GM13977 (cell line): ENCODE data around the gene CPLX3.
"Not testable (repeated sequence)": the region's sequence is repeated elsewhere in the genome, so short reads cannot be mapped to it uniquely, and the experiment has no call there.

Experiments
- DNase-seq: peaks from one replicate; pipeline ENCODE4 v3.0.0; 2012; ENCODE audit warnings: low spot score
- CTCF ChIP-seq: IDR thresholded peaks from 2 replicates; pipeline ENCODE4 v1.5.1; 2012; ENCODE audit warnings: mild to moderate bottlenecking, control low read depth; ENCODE audit not compliant: insufficient read depth; ENCODE audit errors: extremely low read depth, missing control alignments
- in situ Hi-C: fragments of 300-500 bp; cut with MboI; formaldehyde crosslinking; loops from one replicate; pipeline ENCODE4 v1.12.0; 2022; ENCODE audit warnings: low sequenced_read_pairs, low pct_unique_long_range_greater_than_20kb, mixed read lengths, inconsistent platforms; ENCODE audit not compliant: unreplicated experiment

CPLX3 gene

DNA sequence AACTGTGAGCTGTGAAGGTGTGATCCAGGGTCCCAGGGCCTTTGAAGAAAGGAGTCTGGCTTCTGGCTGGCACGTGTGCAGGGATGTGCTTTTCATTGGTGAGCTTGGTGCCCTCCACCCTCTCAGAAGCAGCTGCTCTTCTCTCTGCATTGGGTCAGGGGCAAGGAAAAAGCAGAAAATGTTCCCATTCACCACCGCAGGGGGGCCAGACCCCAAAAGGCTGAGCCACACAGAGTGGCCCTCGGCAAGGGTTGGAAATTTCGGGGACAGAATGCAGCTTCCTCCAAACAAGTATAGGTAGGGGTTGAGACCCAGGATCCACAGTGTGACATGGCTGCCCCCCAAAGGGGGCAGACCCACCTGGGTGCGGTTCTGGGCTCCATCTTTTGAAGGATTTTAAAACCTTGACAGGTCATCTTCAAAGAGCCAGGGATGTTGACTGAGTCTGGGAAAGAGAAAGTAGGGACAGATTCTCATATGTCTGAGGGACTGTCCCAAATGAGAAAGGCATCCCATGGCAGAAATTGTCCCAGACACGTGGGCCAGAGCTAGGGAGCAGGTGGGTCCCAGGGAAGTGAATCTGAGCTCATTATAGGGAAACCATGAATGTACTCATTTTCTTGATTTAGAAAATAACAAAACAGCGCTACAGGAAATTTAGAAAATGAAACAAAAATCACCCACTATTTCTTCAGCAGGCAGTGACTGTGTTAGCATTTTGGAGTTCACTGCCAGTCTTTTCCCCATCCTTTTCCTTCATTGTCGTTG lies 41.8 kb upstream of the CPLX3 start:
- DNase-seq: no peak
- in situ Hi-C loops: no loop called here
- TF ChIP-seq CTCF: peak; percentile 16

GRCh38 chr15:74785194-74786032 lies 41.0 kb upstream of the CPLX3 start:
- in situ Hi-C loops: no loop called here
- DNase-seq: peak; percentile 74
- TF ChIP-seq CTCF: no peak

DNA sequence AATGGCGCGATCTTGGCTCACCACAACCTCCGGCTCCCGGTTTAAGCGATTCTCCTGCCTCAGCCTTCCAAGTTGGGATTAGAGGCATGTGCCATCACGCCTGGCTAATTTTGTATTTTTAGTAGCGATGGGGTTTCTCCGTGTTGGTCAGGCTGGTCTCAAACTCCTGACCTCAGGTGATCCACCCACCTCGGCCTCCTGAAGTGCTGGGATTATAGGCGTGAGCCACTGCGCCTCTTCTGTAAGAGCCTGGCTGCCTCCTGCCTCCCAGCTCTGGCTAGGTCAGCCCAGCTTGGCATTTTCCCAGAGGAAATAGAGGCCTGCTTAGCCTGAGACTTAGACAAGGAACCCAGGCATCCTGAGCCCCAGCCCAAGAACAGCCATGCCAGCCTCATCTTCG lies 40.3 kb upstream of the CPLX3 start:
- in situ Hi-C loops: not testable (repeated sequence)

GRCh38 chr15:74786551-74787165 lies 39.8 kb upstream of the CPLX3 start:
- DNase-seq: no peak
- in situ Hi-C loops: no loop called here
- no peak for TF ChIP-seq CTCF

More for the DNA sequence above, 40.3 kb upstream of the CPLX3 start:
- DNase-seq: not testable (repeated sequence)

- peak; percentile 77 for TF ChIP-seq CTCF
- in situ Hi-C loops: no loop called here
- peak; percentile 82 for DNase-seq
Observed at GRCh38 chr15:74787251-74788041, 39.0 kb upstream of the CPLX3 start.

- in situ Hi-C loops: no loop called here
- no peak for DNase-seq
- TF ChIP-seq CTCF: no peak
Observed at GRCh38 chr15:74788042-74788682, 38.3 kb upstream of the CPLX3 start.
